DMS79 (cell line): Measurements from ENCODE around the gene BCAS3.

ENCODE experiments used
- DNase-seq: peaks from one replicate; lab custom pipeline; 2025; lab: John Stamatoyannopoulos, UW

Gene BCAS3

DNA sequence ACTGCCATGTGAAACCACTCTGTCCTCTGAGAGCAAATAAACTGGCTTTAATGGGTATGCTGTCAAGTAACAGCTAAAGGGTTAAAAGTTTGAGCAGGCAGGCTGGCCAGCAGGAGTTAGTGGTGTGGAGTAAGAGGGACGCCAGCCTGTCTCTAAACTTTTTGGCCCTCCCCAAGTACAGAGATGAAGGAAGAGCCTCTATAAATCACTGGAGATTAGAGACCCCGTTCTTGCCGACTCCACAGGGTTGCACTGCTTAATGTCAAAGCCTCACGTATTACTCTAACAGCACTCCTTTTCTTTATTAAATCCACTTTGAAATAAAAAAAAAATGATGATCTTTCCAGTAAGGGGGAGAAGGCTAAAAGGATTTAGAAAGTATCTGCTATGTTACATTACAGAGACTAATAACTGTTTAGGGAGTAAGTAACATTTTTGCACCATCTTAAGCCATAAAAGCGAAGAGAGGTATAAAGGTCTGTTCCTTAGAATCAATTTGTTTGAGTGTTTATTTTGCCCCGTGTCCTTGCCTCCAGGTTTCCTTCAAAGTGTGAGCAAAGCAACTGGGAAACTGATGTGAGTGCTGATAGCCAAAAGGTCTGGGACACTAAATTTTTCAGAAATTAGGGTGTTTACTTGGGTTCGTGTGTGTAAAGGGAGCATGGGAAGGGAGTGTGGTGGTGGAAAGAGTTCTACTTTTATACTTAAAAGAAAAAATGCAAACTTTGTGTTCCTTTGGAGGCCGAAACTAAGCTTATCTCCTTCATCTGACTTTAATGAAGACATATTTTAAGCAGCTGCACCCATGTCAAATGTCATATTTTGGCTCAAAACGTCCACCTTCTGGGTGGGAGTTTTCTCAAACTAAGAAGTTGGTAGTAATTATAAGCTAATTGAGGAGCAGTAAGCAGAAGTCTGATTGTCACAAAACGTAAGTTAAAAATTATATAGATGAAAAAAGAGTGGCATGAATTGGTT is 612.0 kb downstream of the BCAS3 start:
- no peak for DNase-seq

DNA sequence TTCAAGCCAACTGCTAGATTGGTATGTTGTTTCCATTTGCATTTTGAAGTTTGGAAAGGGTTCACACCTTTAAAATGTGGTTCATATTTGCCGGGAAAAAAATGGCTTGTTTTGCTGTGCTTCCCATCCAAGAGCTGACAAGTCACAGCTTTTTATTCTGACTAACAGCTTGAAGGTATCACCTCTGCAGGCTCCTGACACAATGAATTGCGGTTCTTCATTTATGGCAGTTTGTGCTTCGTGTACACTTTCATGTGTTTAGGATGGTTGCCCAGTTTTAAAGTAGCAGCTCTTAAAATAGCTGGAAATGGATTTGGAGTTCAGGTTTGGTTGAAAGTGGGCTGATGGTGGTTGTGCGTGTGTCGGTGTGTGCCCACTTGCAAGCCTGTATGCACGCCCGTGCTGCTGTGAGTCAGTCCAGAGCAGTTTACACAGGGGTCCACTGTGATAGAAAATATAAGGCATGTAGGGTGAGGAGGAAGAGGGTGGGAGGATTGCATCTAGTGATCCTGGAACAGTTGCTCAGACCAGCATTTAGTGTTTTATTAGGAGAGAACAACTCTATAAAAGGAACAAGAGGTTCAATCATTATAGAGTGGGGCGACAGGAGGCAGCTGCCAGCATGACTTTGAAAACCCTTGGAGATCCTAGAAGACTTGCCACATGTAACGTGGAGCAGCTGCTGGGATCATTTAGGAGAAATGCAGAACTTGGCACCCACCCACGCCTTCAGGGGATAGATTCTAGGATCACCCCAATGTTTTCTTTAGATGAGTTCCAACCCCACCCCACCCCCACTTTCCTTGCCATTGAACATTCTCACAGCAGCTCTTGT is 614.0 kb downstream of the BCAS3 start:
- DNase-seq: no peak

DNA sequence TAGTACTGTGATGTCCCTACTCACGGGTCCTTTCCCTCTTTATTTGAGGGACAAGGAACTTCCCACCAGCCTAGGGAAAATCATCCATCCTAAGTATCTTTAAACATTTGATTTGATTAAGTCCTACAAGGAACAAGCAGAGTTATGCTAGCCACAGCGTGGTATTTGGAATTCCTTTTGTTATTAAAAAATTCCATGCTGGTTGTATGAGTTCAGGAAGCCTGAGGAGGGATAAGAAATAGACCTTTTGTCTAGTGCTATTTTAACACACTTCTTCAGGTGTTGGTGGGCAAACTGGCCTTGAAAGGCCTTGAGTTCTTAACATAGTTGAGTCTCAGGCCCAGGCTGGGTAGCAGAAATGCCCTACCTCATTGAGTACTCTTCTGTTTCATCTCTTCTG is 616.6 kb downstream of the BCAS3 start:
- DNase-seq: no peak

DNA sequence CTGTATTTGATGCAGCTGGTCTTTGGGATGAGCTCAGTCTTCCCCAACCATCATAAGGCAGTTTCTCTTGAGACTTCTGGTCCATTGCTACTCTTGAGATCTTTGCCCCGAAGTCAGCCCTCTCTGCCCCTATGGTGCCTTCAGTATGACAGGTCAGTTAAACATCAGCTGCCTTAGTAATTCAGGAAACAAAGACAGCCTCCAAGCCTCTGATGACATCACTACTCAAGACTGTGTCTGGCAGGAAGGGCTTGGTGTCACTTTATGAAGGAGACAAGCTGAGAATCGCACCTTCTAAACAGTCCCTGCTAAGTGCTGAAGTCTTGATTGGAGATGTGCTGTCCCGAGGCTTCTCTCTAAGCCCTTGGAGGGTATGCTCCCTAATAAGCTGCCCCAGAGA is 617.1 kb downstream of the BCAS3 start:
- DNase-seq: no peak

DNA sequence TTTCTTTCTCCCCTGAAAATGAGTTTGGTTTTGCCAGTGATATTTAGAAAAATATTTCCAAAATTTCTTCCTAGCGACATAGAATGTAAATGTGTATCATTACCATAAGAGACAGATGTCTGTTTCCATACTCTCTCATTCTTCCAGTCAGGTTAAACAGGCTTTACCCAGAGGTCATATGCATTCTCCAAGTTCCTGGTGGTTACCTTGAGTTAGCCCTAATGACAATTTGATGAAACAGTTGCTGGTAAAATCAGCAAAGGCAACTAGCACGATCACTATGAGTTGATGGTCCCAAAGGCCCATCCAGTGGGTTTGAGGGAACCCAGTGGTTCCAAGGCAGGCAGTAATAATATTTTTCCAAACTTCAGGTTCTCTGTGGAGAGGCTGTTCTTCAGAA is 618.4 kb downstream of the BCAS3 start:
- no peak for DNase-seq

DNA sequence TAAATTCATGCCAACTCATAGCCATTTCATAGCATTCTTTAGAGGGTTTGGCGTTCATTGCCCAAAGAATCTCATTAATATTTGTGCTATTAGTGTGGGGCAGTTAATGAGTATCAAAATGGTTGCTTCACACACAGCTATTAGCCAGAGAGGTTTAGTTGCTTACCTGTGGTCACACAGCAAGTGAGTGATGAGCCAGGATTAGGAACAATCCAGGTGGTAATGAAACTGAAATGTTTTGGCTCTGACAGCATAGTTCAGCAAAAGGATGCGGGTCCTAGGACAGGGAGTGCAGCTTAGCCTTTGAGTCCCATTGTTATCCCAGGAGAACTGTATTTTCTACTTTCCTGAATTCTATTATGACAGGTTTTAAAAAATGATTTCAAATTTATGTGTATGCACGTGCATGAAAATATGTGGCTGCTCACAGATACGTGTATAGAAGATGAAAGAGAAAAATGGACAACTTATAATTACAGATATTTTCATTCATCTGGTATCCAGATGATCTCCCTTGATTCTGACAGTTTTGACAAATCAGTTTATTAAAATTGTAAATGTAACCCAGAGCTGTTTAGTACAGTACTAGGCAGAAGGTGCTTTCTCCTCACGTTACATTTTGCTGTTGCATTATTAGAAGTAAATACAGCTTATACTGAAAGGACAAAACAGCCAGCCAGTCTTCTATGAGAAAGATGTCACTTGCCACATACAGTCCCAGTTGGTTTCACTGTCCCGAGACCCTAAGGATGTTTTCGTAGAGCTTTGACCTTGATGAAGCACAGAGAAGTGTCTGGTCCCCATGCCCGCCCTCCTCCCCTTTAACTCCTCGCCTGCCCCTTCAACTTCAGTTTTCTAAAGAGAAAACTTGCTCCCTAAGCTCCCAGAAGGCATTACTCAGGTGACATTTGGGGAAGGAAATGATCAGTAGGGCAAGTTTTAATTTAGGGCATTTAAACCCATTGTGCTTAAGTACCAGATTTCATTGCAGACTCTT is 622.2 kb downstream of the BCAS3 start:
- no peak for DNase-seq

DNA sequence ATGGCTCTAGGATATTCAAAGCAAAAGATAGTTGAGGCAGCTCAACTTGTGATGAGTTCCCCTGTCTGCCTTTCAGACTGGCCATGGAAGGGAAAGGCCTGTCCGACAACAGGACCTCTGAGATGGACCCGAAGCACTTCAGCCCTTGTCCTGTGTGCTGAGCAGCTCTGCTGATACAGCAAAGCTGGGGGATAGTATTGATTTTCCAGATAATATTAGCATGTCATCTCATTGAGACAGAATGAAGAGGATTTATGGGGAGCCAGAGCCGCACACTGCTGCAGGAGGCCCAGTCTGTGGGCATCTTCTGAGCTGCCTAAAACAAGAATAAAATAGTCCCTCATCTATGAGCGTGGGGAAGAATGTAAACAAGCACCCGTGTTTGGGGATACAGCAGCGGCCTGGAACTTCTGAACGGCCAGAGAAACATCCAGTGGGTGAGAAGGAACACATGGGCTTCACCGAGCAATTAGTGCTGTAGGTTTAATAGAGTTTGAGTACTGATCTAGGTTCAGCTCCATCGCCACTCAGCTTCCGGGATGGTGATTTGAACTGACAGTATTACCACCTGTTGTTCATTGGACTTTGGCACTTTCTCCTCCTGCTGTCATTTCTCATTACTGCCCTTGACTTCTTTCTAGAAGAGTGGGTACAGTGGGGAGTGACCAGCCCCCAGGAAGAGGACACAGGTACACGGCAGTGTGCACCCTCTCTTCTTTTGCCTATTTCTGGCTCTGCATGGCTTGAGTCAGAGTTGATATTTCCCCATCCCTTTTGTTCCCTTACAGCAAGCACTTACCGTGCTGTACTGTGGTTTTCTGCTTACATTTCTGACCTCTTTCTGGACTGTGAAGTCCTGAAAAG is 625.5 kb downstream of the BCAS3 start:
- DNase-seq: no peak

DNA sequence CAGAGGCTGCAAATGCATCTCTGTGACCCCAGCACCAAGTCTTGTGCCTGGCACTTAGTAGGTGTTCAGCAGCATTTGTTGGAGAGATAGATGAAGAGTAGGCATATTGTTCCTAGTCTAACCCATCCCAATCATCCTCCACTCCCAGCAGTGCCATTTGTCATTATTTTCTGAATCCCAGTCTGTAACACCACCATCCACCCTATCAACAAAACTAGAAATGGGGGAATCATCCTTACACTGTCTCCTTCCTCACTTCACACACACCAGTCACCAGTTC is 626.1 kb downstream of the BCAS3 start:
- DNase-seq: no peak

DNA sequence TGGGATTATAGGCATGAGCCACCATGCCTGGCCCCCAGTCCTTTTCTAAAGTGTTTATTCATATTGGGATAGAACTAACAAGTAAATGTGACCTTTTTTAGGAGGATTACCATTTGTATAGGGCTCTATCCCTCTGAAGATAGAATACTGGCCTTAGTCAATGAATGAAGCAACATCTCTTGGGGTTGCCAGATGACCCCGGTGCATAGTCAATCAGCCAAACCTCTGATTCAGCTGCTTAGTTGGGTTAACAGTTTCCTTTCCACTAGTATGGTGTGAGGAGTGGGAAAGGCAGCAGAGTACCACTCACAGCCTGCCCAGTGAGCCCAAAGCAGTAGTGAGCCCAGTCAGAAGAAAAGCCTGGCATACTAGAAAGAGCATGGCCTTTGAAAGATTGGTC is 627.4 kb downstream of the BCAS3 start:
- no peak for DNase-seq

DNA sequence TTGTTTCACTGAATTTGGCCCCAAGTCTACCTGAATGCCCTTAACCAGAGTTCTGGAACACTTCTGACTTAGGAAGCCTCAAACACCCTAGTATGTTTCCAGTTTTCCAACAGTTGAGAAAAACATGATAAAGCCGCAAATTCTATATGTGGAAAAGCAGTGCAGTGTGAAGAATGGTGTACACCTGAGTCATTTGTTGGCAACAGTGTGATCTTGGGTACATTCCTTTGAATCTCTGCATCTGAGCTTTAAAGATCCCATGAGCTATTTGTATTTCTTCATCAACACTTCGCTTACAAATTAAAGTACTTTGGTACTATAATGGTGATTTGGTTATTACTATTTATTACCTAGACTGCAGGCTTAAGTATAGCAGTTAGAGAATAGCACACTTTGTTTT is 628.4 kb downstream of the BCAS3 start:
- no peak for DNase-seq

DNA sequence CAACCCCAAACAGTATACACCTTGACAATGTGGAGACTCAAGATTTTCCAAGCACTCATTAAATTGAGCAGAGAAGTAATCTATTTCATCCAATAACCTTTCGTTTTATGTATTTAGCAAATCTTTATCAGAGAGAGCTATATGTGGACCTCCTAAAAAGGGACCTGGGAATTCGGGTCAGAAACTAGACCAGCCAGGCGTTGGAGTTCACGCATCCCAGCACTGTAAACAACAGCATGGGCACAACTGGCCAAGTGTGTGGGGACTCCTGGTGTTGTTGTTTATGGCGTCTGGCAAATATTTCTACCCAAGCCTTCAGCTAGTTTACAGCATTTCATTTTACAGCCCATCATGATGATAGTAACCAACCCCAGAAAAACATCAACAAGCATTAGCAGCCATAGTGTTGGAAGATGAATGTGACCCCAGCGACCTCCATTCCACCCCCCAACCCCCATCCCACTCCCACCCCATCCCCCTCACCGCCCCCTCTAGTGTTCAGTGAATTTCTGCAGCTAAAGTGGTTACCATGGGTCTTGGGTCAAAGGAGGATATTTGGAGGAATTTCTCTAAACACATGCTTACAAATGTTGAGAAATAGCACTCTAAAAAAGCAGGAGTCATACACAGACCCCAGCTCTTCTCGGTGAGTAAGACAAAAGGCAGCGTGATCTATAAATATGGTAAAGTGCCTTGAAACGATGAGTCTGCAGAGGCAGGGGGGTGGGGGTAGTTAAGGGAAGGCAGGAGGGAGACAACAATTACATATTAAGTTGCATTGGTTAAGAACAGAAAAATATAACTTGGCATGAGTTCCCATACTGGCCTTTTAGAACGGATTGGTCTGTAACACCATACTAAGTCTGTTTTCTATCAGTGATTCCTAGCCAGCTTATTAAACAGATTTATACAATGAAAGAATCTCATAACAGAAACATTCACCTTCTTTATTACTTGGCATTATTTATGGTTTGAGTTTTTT is 630.5 kb downstream of the BCAS3 start:
- no peak for DNase-seq

DNA sequence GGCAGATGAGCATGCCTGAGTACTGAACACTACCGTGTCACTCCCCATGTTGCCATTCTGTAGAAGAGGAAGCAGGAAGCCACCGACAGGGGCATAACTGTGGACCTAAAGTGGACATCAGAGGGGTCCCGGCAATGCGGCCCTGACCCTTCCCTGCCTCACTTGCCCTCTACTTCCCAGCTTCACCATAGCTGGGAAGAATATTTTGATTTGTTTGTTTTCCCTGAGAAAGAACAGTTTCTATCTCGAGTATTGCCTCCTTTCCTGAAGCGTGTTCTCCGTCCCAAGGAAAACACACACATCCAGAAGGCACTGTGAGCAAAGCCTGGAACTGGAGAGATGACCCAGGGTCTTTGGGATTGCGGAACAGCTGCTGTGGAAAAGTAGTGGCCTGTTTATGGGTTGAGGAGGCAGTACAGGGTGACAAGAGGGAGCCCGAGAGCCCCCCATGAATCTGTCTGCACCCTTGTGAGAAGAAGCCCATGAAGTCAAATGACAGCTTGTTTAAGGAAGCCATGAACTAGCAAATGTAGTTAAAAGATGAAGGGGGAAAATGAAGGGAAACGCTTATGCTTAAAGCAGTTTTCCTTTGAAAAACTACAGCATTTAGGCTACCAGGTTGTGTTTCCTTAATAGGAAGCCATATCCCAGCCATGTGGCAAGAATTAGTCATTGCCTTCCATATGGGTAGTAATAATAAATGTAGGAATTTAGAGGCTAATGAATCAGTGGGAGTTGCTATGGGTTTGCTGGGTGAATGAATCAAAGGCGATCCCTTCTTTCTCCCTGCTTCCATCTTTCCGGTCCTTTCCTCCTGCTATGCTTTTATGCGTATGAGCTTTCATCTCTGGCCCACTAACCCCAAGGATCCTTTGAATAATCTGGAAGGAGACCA is 632.0 kb downstream of the BCAS3 start:
- no peak for DNase-seq

DNA sequence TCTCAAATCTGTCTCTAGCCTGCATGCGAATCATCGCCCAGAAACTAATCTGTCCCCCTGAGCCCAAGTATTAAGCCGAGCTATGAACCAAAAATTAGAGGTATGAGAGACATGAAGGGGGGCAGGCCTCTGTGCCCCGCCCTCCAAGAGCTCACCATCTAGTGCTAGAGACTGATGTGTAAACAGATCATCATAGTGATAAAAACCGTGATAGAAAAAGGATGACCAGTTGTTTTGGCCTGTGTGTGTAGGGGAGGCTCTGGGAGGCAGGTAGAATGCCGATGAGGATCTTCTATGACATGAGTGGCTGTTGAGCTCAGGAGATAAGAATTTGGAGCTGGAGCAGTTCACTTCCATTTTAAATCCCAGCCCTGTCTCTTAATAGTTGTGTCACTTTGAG is 632.9 kb downstream of the BCAS3 start:
- DNase-seq: no peak

DNA sequence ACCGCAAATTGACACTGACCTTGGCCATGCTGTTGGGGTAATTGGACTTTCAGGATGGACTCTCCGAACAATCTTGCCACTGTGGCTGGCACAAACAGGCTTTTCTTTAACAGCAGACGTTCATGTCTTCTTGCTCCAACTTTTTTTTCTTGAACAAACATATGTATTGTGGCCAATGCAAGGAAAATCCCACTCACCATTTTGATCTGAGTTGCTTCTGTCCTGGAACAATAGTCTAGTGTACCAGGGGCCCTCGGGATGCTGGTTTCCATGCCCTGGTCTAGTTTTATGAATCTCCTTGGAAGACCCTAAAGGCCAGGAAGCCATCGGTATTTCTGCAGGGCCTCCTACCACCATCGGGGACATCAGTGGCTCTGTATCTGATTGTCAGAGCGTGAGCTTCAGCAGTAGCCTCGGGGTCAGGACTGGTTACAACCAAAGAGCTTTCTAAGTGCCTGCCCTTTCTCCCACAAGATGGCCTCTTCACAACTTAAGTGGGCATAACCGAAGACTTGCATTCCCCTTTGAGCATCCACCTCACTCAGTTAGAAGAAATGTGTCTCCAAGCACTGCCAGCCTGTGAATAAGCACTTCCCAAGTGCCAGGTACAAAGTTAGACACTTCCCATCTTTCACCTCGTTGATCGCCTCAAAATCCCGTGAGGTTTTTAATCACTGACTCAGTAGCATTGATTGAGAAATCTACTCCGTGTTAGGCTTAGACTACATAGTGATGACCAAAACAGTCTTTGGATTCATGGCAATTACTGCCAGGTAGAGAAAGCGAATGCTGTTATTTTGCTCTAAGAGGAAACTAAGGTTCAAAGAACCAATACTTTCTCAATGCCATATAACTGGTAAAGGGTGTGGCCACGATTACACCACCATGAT is 635.0 kb downstream of the BCAS3 start:
- peak; percentile 86 for DNase-seq

DNA sequence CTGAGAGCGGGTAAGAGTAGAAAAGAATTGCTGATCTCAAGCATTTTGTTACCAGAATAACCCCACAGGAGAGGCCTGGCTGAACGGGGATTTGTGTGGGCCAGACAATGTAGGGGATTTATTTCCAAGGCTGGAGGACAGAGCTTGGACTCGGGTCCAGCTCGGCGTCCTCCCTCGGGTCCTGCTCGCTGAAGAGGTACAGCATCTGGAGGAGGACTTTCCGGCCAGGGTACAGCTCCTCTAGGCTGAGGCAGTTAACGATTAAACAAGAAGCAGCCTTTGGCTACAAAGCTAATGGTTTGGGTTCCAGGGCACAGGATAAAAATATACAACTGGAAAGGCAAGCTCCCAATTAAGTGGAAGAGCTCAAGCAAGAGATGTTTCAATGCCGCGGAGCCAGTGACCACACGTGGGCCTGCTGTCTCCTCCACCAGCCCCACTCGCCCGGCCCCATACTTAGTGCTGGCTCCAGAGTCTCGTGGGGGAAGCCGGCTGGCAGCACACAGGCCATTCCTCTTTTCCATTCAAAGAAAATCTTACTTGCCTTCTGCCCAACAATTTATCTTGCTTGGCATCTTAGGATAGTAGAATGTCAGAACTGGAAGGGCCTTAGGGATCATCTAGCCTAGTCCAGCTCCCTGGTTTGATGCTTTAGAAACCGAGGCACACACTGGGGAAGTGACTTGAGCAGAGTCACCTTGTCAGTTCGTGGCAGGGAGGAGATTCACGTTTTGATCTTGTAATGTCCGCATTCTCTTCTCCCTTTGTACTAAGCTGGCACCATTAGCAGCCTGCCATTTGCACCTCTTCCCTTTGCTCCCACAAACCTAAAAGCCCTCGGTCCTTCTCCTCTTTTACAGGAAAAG is 636.0 kb downstream of the BCAS3 start:
- DNase-seq: no peak

DNA sequence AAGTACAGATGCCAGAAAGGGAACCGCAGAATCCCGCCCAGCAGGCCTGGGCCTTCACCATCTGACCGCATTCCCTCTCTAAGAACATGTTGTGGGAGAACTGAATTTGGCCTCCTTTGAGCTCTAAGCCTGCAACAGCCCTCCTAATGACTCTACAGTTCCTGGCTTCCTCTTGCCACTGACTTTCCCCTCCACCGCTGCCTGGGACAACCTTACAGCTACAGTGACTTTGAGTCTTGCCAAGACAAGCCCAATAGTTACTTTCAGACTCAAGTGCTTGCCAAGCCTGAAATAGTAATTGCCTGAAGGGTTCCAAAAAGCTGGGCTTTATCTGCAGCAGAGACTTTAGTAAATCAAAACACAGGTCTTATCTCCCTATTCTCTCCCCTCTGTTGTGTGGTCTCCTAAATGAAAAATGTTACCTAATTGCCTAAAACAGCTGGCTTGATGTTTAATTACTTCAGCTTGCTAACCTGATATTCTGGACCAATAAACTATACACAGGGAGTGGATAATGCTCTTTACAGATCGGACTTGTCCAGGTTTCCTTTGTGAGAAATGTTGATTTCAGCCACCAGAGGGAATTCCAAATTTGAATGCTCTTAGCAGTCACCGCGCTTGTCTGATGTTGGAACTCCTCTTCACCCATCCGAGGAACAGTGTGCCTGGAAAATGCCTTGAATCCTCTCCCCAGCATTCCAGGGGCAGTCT is 636.9 kb downstream of the BCAS3 start:
- peak; percentile 77 for DNase-seq
